Esophagus (tissue), 2 donors: ENCODE measurements around the gene BRI3. TPM values are rescaled to one million over a fixed set of nuclear protein-coding genes. Genes with fewer than 3 reads are reported as not detected.
"Not testable (repeated sequence)": the region's sequence is repeated elsewhere in the genome, so short reads cannot be mapped to it uniquely, and the experiment has no call there.

Source experiments
- H3K27ac ChIP-seq, 2 donors: one replicate each; pipeline ENCODE4 v1.5.1; 2013; ENCODE audit warnings: low read depth in 2 of 2, mild to moderate bottlenecking in 2 of 2, inconsistent platforms in 1 of 2, low read length in 1 of 2, moderate library complexity in 1 of 2
- H3K27me3 ChIP-seq, 2 donors: one replicate each; pipeline ENCODE4 v1.6.1; 2013; ENCODE audit warnings: low read length in 2 of 2, control low read depth in 1 of 2, mild to moderate bottlenecking in 1 of 2; ENCODE audit not compliant: insufficient read depth in 2 of 2, control insufficient read depth in 1 of 2
- H3K36me3 ChIP-seq, 2 donors: one replicate each; pipeline ENCODE4 v1.6.1; 2013; ENCODE audit warnings: low read length in 1 of 2; ENCODE audit not compliant: control insufficient read depth in 2 of 2, insufficient read depth in 2 of 2
- H3K4me1 ChIP-seq, 2 donors: one replicate each; pipeline ENCODE4 v1.6.1; 2013; ENCODE audit warnings: low read length in 1 of 2; ENCODE audit not compliant: control insufficient read depth in 2 of 2, insufficient read depth in 2 of 2
- H3K4me3 ChIP-seq, 2 donors: one replicate each; pipeline ENCODE4 v1.5.1; 2013; ENCODE audit warnings: low read length in 2 of 2, mild to moderate bottlenecking in 2 of 2, low read depth in 1 of 2, moderate library complexity in 1 of 2
- H3K9me3 ChIP-seq, 2 donors: one replicate each; pipeline ENCODE4 v1.6.1; 2013; ENCODE audit warnings: mild to moderate bottlenecking in 2 of 2, low read depth in 1 of 2, low read length in 1 of 2, moderate library complexity in 1 of 2; ENCODE audit not compliant: control insufficient read depth in 2 of 2, insufficient read depth in 1 of 2
- WGBS, 2 donors: extraction: QIAGEN DNeasy Blood & Tissue Kit; methylation state at CpG; one replicate each; pipeline ENCODE4 v1.1.7; 2013; 5-methylcytosine and 5-hydroxymethylcytosine counted together
- polyA plus RNA-seq, 2 donors: library from polyadenylated mRNA; stranded (reverse); fragments of 200-250 nt; gene quantifications; one replicate each; pipeline ENCODE4 v1.2.3, GENCODE V29; 2013
- donor health status: healthy with polysubstance abuse.
- donor health status: Bipolar disorder and iron deficiency.

The BRI3 gene
- polyA plus RNA-seq, 2 donors, result 59.4 to 60.1 TPM

DNA sequence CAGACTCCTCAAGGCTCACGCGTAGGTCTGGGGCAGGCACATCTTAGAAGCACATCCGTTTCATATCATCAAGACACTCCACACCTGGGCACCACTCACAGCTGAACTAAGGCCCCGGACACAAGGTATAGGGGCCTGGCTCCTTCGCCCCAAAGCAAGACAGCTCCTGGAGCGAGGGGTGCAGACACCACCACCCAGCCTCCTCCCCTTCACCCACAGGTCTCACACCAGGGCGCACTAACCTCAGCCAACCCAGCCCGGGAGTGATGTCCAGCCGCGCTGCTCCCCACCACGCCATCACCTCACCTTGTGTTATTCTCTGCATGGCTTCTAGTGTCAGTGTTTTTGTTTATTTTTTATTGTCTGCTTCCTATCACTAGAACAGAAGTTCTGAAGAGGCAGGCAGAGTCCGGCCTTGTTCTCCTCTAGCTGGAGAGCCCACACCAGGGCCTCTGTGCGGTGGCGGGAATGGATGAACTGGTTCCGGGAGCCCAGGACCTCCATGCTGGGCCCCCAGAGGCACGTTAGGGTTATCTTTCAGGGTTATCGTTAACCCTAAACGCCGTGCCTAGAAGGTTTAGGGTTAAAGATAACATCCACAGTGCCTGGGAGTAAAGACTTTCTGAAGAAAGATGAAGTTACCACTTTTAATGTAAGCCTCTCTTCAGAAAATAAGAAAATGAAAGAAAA, 21.8 kb downstream of the BRI3 start:
- no peaks in the 10 kb centered on the region for H3K27me3 ChIP-seq
- no peaks in the 10 kb centered on the region for H3K9me3 ChIP-seq
- H3K4me1 ChIP-seq, result peaks cover 0 to 2% of the 10 kb centered on the region in 2 donors
- H3K4me3 ChIP-seq, result no peak overlapping the region
- H3K27ac ChIP-seq, result no peak overlapping the region
- 90 to 92% methylated on average over 19 of the region's 19 CpGs for WGBS, 2 donors
- H3K36me3 ChIP-seq, result peaks cover 5 to 35% of the 10 kb centered on the region in 2 donors

DNA sequence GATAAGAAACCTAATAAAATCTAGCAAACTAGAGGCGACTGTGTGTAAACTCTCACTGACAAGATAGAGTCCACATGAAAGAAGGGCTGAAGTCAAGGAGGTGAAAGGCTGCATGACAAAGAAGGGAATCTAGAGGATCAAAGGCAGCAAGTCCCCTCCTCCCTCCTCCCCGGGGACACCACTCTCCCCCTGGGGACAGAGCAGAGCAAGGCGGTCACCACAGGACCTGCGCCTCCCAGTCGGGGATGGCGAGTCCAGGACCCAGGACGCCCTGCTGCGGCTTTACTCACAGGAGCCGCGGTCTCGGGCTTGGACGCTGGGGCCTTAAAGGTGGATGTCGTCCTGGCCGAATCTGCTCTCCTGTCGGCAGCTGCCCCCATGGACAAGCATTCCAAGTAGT, 22.4 kb downstream of the BRI3 start:
- peaks cover 0 to 2% of the 10 kb centered on the region in 2 donors for H3K4me1 ChIP-seq
- no peak overlapping the region for H3K27ac ChIP-seq
- H3K27me3 ChIP-seq, result no peaks in the 10 kb centered on the region
- 82 to 85% methylated on average over 15 of the region's 15 CpGs for WGBS, 2 donors
- peaks cover 5 to 36% of the 10 kb centered on the region in 2 donors for H3K36me3 ChIP-seq
- no peaks in the 10 kb centered on the region for H3K9me3 ChIP-seq
- H3K4me3 ChIP-seq, result no peak overlapping the region

DNA sequence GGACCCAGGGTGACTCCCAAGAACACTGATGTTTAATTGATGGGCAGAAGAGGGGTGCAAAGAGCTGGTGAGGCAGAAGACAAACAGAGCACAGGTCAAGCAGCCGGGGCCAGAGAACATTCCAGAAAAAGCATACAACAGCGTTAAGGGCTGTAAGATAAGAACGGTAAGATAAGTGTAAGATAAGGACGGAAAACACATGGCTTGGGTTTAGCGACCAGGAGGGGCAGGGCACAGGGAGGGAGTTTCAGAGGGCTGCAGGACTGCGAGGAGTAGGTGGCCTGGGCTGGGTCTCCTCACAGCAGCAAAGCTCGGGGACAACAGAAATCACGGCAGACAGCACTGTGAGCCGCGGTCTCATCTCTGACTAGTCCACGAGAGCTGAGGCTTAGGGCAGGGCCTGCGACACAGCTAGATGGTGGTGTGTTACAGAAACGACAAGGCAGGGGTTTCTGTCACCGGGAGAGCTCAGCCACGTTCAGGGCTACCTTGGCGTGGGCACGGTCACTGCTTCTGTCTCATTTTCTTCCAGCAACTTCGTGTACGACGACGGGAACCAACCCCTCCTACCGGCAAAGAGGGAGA, 24.6 kb downstream of the BRI3 start:
- H3K27me3 ChIP-seq, result no peaks in the 10 kb centered on the region
- no peak overlapping the region for H3K4me3 ChIP-seq
- 80 to 82% methylated on average over 22 of the region's 22 CpGs for WGBS, 2 donors
- H3K4me1 ChIP-seq, result no peaks in the 10 kb centered on the region
- H3K27ac ChIP-seq, result no peak overlapping the region
- no peaks in the 10 kb centered on the region for H3K9me3 ChIP-seq
- H3K36me3 ChIP-seq, result peaks cover 5 to 29% of the 10 kb centered on the region in 2 donors

DNA sequence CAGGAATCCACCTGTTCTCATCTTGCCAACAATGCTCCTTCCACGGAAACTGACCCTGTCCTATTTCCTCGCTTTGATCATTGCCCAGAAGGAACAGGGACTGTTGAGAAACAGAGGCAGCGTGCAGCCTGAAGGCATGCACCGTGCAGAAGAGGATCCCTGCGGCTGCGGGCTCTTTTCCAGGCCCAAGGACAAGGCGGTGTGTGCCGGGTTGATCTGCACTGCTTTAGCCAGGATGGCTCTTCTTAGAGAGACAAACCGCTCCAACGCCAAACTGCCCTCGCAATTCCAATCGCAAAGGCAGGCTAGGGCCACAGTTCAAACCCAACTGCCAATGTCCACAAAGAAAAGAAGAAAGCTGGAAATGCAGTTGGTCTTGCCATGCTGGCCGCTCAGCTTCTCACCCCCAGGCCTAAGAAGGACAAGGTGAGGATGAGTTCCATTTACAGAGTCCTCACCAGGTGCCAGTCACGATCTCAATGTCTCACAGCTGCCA, 26.5 kb downstream of the BRI3 start:
- no peak overlapping the region for H3K27ac ChIP-seq
- no peaks in the 10 kb centered on the region for H3K9me3 ChIP-seq
- no peaks in the 10 kb centered on the region for H3K4me1 ChIP-seq
- H3K27me3 ChIP-seq, result no peaks in the 10 kb centered on the region
- peaks cover 5 to 23% of the 10 kb centered on the region in 2 donors for H3K36me3 ChIP-seq
- H3K4me3 ChIP-seq, result no peak overlapping the region
- WGBS, 2 donors, result 92% methylated on average over 14 of the region's 14 CpGs

DNA sequence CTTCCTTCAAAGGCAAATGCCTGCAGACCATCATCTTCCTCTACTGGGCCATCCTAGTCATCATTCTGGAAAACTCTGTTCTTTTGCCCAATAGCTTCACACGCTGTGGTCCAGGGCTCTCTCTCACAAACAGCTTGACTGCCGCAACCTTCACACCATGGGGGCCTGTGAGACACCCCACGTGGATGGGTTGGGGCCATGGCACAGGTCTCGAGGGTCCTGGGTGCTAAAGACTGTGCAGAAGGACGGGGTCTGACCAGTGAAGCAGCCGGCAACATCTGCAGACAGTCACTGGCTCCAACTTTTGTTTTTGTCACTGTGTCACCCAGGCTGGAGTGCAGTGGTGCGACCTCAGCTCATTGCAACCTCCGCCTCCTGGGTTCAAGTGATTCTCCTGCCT, 28.1 kb downstream of the BRI3 start:
- H3K27ac ChIP-seq, result no peak overlapping the region
- no peaks in the 10 kb centered on the region for H3K27me3 ChIP-seq
- no peaks in the 10 kb centered on the region for H3K9me3 ChIP-seq
- H3K4me1 ChIP-seq, result no peaks in the 10 kb centered on the region
- WGBS, 2 donors, result 94 to 95% methylated on average over 8 of the region's 8 CpGs
- peaks cover 5 to 16% of the 10 kb centered on the region in 2 donors for H3K36me3 ChIP-seq
- H3K4me3 ChIP-seq, result no peak overlapping the region

DNA sequence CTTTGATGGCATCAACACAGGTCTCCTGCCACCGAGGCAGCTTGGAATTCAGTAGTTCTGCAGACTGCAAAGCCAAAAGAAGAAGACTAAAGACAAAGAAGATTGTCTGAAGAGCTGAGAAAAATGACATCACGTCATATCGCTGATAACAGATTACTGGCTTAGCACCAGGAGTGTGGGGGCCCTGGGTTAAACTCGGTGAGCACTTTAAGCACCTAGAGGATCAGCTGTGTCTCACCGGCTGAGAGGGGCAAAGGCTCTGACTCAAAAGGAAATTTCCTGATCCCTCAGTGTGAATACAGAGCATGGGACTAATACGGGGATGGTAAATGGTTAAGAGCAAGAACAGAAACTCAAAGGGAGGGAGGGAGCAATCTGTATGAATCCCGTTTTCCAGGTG, 30.7 kb downstream of the BRI3 start:
- WGBS, 2 donors, result 78 to 86% methylated on average over 7 of the region's 7 CpGs
- Histone ChIP-seq H3K36me3 (peaks cover 5 to 20% of the 10 kb centered on the region in 2 donors), H3K9me3 (no peaks in the 10 kb centered on the region), H3K27me3 (no peaks in the 10 kb centered on the region), H3K4me3 (no peak overlapping the region), H3K4me1 (no peaks in the 10 kb centered on the region), H3K27ac (no peak overlapping the region)

DNA sequence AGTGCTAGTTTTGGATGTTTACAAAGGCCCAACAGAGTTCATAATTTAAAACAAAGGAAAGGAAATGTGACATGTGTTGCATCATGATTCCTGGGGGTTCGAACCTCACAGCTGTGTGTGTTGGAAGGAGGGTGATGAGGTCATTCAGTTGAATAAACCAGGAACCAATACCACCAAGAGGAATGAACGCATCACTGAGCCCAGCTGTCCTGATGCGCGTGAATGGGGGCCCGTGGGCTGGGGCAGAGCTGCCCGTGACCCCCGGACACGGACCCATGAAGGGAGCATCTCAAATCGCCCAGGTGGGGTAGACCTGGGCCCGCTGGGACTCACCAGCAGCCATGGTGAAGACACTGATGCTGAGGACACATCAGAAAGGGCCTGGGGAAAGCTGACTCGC, 33.0 kb downstream of the BRI3 start:
- 89 to 91% methylated on average over 11 of the region's 11 CpGs for WGBS, 2 donors
- Histone ChIP-seq H3K36me3 (peaks cover 0 to 21% of the 10 kb centered on the region in 2 donors), H3K4me3 (no peak overlapping the region), H3K27ac (no peak overlapping the region), H3K27me3 (no peaks in the 10 kb centered on the region), H3K9me3 (no peaks in the 10 kb centered on the region), H3K4me1 (no peaks in the 10 kb centered on the region)

DNA sequence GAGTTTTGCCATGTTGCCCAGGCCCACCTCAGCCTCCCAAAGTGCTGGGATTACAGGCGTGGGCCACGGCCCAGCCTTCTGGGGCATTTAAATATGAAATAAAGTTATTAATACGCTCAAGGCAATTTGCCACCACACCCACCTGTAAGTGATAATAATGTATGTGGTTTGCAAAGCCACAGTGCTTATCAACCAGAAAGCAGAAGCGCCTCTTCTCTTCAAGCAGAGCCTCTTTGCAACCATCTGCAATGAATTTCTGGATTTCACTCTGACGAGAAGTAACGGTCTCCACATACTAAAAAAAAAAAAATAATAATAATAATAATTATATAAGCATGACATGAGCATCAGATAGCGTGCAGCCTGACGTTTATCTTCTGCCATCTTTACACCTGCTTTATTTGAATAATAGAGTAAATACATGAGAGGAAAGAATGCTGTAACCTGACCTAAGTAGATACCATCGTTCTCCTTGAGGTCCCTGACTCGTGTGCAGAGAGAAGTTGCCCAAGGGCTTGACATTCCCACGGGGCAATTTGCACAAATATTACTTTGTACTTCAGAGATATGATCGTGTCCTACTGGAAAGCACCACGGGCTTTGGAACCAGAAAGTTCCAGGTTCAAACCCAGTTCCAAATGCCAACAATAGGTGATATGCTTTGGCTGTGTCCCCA, 34.0 kb downstream of the BRI3 start:
- Histone ChIP-seq H3K27me3 (no peaks in the 10 kb centered on the region), H3K27ac (no peak overlapping the region), H3K4me1 (no peaks in the 10 kb centered on the region), H3K4me3 (no peak overlapping the region), H3K9me3 (no peaks in the 10 kb centered on the region), H3K36me3 (peaks cover 0 to 18% of the 10 kb centered on the region in 2 donors)
- WGBS, 2 donors, result 77 to 87% methylated on average over 13 of the region's 13 CpGs

DNA sequence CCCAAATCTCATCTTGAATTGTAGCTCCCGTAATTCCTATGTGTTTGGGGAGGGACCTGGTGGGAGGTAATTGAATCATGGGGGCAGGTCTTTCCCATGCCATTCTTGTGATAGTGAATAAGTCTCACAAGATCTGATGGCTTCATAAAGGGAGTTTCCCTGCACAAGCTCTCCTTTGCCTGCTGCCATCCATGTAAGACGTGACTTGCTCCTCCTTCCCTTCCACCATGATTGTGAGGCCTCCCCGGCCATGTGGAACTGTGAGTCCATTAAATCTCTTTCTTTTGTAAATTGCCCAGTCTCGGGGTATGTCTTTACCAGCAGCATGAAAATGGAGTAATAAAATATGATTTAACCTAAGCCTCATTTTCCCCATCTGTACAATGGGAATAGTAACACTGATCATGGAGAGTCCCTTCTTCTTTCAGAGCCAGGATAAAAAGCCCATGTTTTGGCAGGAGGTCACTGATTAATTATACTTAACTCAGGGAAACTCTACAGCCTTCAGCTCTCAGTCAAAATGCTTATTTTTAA, 34.6 kb downstream of the BRI3 start:
- not testable (repeated sequence) for H3K9me3 ChIP-seq, H3K4me3 ChIP-seq, H3K27me3 ChIP-seq, H3K27ac ChIP-seq, H3K4me1 ChIP-seq
- peaks cover 0 to 18% of the 10 kb centered on the region in 2 donors for H3K36me3 ChIP-seq
- 92 to 94% methylated on average over 4 of the region's 4 CpGs for WGBS, 2 donors
